GM23248 (cell line): ENCODE results near the gene RDM1. TPM values are rescaled to one million over a fixed set of nuclear protein-coding genes. Genes with fewer than 3 reads are reported as not detected.

Experiments used
- DNase-seq: peaks from one replicate; pipeline ENCODE4 v3.0.0-alpha.2; 2015
- H2AFZ ChIP-seq: fragments of 200-600 bp; sonication (generic); 2 replicates; pipeline ENCODE4 v1.6.1; 2016; ENCODE audit warnings: antibody characterized with exemption
- H3F3A ChIP-seq: fragments of 200-600 bp; sonication (generic); 2 replicates; pipeline ENCODE4 v1.6.1; 2016; ENCODE audit warnings: mild to moderate bottlenecking, antibody characterized with exemption, mixed run types; ENCODE audit not compliant: insufficient read depth
- H3K27ac ChIP-seq: fragments of 200-600 bp; sonication (generic); 2 replicates; pipeline ENCODE4 v1.5.1; 2016; ENCODE audit warnings: mild to moderate bottlenecking
- H3K27me3 ChIP-seq: fragments of 200-600 bp; sonication (generic); replicated peaks from 2 replicates; pipeline ENCODE4 v1.6.1; 2016; ENCODE audit warnings: mild to moderate bottlenecking; ENCODE audit not compliant: insufficient read depth
- H3K36me3 ChIP-seq: fragments of 200-600 bp; sonication (generic); 2 replicates; pipeline ENCODE4 v1.6.1; 2016; ENCODE audit warnings: low read depth, mild to moderate bottlenecking
- H3K4me1 ChIP-seq: fragments of 200-600 bp; sonication (generic); 2 replicates; pipeline ENCODE4 v1.6.1; 2016; ENCODE audit warnings: mild to moderate bottlenecking; ENCODE audit not compliant: insufficient read depth
- H3K4me2 ChIP-seq: fragments of 200-600 bp; sonication (generic); one replicate; pipeline ENCODE4 v1.6.1; 2016; ENCODE audit warnings: mild to moderate bottlenecking; ENCODE audit not compliant: unreplicated experiment
- H3K4me3 ChIP-seq: fragments of 200-600 bp; sonication (generic); 2 replicates; pipeline ENCODE4 v1.5.1; 2016; ENCODE audit warnings: mild to moderate bottlenecking
- H3K79me2 ChIP-seq: fragments of 200-600 bp; sonication (generic); 2 replicates; pipeline ENCODE4 v1.6.1; 2016; ENCODE audit warnings: mild to moderate bottlenecking; ENCODE audit not compliant: insufficient read depth
- H3K9ac ChIP-seq: fragments of 200-600 bp; sonication (generic); 2 replicates; pipeline ENCODE4 v1.6.1; 2016; ENCODE audit warnings: mild to moderate bottlenecking
- H3K9me2 ChIP-seq: fragments of 200-600 bp; sonication (generic); 2 replicates; pipeline ENCODE4 v1.6.1; 2016; ENCODE audit warnings: mixed run types, mild to moderate bottlenecking, moderate library complexity; ENCODE audit not compliant: insufficient read depth
- H3K9me3 ChIP-seq: fragments of 200-600 bp; sonication (generic); one replicate; pipeline ENCODE4 v1.6.1; 2017; ENCODE audit warnings: low read depth
- H4K20me1 ChIP-seq: fragments of 200-600 bp; sonication (generic); 2 replicates; pipeline ENCODE4 v1.6.0; 2016; ENCODE audit not compliant: insufficient read depth
- EZH2 ChIP-seq: fragments of 200-600 bp; sonication (generic); IDR thresholded peaks from 2 replicates; pipeline ENCODE4 v1.6.1; 2018; ENCODE audit warnings: antibody characterized with exemption, mild to moderate bottlenecking; ENCODE audit not compliant: insufficient read depth, poor library complexity, severe bottlenecking
- EZH2phosphoT487 ChIP-seq: fragments of 200-600 bp; sonication (generic); IDR thresholded peaks from 2 replicates; pipeline ENCODE4 v1.6.1; 2018; ENCODE audit warnings: antibody characterized with exemption, moderate library complexity, mild to moderate bottlenecking, low read depth; ENCODE audit not compliant: insufficient read depth
- WGBS, 2 experiments: methylation state at CpG; one replicate each; pipeline ENCODE4 v1.1.6; 2015 to 2017; ENCODE audit warnings: low lambda C conversion rate in 2 of 2, low coverage in 1 of 2; ENCODE audit errors: missing lambda C conversion rate in 2 of 2; 5-methylcytosine and 5-hydroxymethylcytosine counted together
- in situ Hi-C: fragments of 300-500 bp; cut with MboI; formaldehyde crosslinking; loops from 2 replicates; pipeline ENCODE4 v1.15.0; 2020
- polyA plus RNA-seq: library from polyadenylated mRNA; unstranded; fragments of >200 nt; fragmentation: Nextera tagmentation; extraction: Ambion mirVana; gene quantifications from 2 replicates; pipeline ENCODE4 v1.2.1, GENCODE V29; 2016
- total RNA-seq: library from RNA; depleted of rRNA; stranded (reverse); fragments of >200 nt; shearing (Covaris generic); gene quantifications from 2 replicates; pipeline ENCODE4 v1.2.3, GENCODE V29; 2014; rRNA removed

Gene RDM1
- not detected in 2 replicates for total RNA-seq
- not detected in 2 replicates for polyA plus RNA-seq

- peak within 1 kb of the TSS; percentile 62 for H3K4me3 ChIP-seq
- H3F3A ChIP-seq: no peaks in the 10 kb centered on the region
- H4K20me1 ChIP-seq: no peaks in the 10 kb centered on the region
- TF ChIP-seq EZH2 (no peak), EZH2phosphoT487 (no peak)
- no peak within 1 kb of the TSS for H3K9ac ChIP-seq
- peak within 1 kb of the TSS; percentile 30 for H3K4me2 ChIP-seq
- H2AFZ ChIP-seq: peak within 1 kb of the TSS; percentile 82
- no peaks in the 10 kb centered on the region for H3K79me2 ChIP-seq
- WGBS, 2 experiments: 5 to 7% methylated on average over 35 of the region's 35 CpGs
- no peaks in the 10 kb centered on the region for H3K9me3 ChIP-seq
- H3K27me3 ChIP-seq: no peaks in the 10 kb centered on the region
- no peaks in the 10 kb centered on the region for H3K9me2 ChIP-seq
- H3K27ac ChIP-seq: no peak within 1 kb of the TSS
- in situ Hi-C loops: no loop called here
- H3K4me1 ChIP-seq: no peaks in the 10 kb centered on the region
- DNase-seq: peak; percentile 58
- H3K36me3 ChIP-seq: no peaks in the 10 kb centered on the region
Measured at GRCh38 chr17:35930211-35931065, at the start of gene RDM1. RDM1 (minus strand) TSS chr17:35930773; CDS start chr17:35930727, 46 bp downstream.

- H3K27ac ChIP-seq: no peak overlapping the region
- no peak overlapping the region for H3K4me3 ChIP-seq
- no peaks in the 10 kb centered on the region for H3F3A ChIP-seq
- DNase-seq: no peak
- WGBS, 2 experiments: 21 to 27% methylated on average over 3 of the region's 3 CpGs
- H3K9ac ChIP-seq: no peak overlapping the region
- no peaks in the 10 kb centered on the region for H3K4me1 ChIP-seq
- H3K9me3 ChIP-seq: no peaks in the 10 kb centered on the region
- peaks cover 7% of the 10 kb centered on the region; the same call in 1 of the 2 replicates for H3K27me3 ChIP-seq
- H3K36me3 ChIP-seq: no peaks in the 10 kb centered on the region
- H4K20me1 ChIP-seq: no peaks in the 10 kb centered on the region
- no peak overlapping the region for H2AFZ ChIP-seq
- in situ Hi-C loops: no loop called here
- no peak overlapping the region for H3K4me2 ChIP-seq
- H3K79me2 ChIP-seq: no peaks in the 10 kb centered on the region
- no peaks in the 10 kb centered on the region for H3K9me2 ChIP-seq
- TF ChIP-seq EZH2phosphoT487 (no peak), EZH2 (no peak)
Measured at GRCh38 chr17:35978346-35978745, 47.8 kb upstream of the RDM1 start.

- Histone ChIP-seq H2AFZ (no peak overlapping the region), H3K9me2 (no peaks in the 10 kb centered on the region), H3K4me1 (no peaks in the 10 kb centered on the region), H3K9me3 (no peaks in the 10 kb centered on the region), H3K4me3 (no peak overlapping the region), H4K20me1 (no peaks in the 10 kb centered on the region), H3K4me2 (no peak overlapping the region), H3K27ac (no peak overlapping the region), H3K27me3 (0 out of 2 replicates have a peak, but pooled peaks cover 7% of the 10 kb centered on the region), H3K79me2 (no peaks in the 10 kb centered on the region), H3F3A (no peaks in the 10 kb centered on the region), H3K36me3 (no peaks in the 10 kb centered on the region), H3K9ac (no peak overlapping the region)
- in situ Hi-C loops: no loop called here
- WGBS, 2 experiments: 59 to 70% methylated on average over 7 of the region's 7 CpGs
- DNase-seq: no peak
- TF ChIP-seq EZH2 (no peak), EZH2phosphoT487 (no peak)
Measured at GRCh38 chr17:35977509-35977908, 46.9 kb upstream of the RDM1 start.

GRCh38 chr17:35973333-35974260 lies 43.0 kb upstream of the RDM1 start:
- no peaks in the 10 kb centered on the region for H3K4me1 ChIP-seq
- H3K27me3 ChIP-seq: peaks cover 21% of the 10 kb centered on the region; the same call in 1 of the 2 replicates
- DNase-seq: peak; percentile 36
- no peaks in the 10 kb centered on the region for H3F3A ChIP-seq
- no peaks in the 10 kb centered on the region for H3K9me2 ChIP-seq
- no peak overlapping the region for H3K27ac ChIP-seq
- no peak for TF ChIP-seq EZH2phosphoT487
- no peak for TF ChIP-seq EZH2
- no peaks in the 10 kb centered on the region for H4K20me1 ChIP-seq
- H3K9ac ChIP-seq: no peak overlapping the region
- 36 to 40% methylated on average over 10 of the region's 10 CpGs for WGBS, 2 experiments
- no peak overlapping the region for H3K4me3 ChIP-seq
- no peaks in the 10 kb centered on the region for H3K36me3 ChIP-seq
- no peak overlapping the region for H2AFZ ChIP-seq
- H3K79me2 ChIP-seq: no peaks in the 10 kb centered on the region
- in situ Hi-C loops: loop anchor here (25.0 kb wide), 1 partner anchor 489 kb away; no protein-coding TSS in a partner anchor
- no peak overlapping the region for H3K4me2 ChIP-seq
- no peaks in the 10 kb centered on the region for H3K9me3 ChIP-seq
